Kidney (tissue), 14 donors: Measurements from ENCODE around the gene POLDIP3. TPM values are rescaled to one million over a fixed set of nuclear protein-coding genes. Genes with fewer than 3 reads are reported as not detected.

Experiments used
- DNase-seq, 5 donors: peaks; one replicate each; pipeline ENCODE4 v3.0.0-alpha.2; 2013 to 2020
- FAIRE-seq: peaks from 2 replicates; lab custom pipeline; 2012; peaks lifted over from hg19 to GRCh38; lab: Jason Lieb, UNC
- H3K27ac ChIP-seq, 2 donors: one replicate each; pipeline ENCODE4 v1.7.0; 2013; ENCODE audit warnings: low read depth in 2 of 2, low read length in 2 of 2, inconsistent platforms in 1 of 2
- H3K27me3 ChIP-seq: one replicate; pipeline ENCODE4 v1.7.1; 2013; ENCODE audit warnings: low read length, inconsistent platforms; ENCODE audit not compliant: control insufficient read depth, insufficient read depth
- H3K36me3 ChIP-seq, 3 donors: one replicate each; pipeline versions ENCODE4 v1.7.0 to v1.7.1; 2013; ENCODE audit warnings: low read length in 3 of 3, control low read depth in 1 of 3, inconsistent platforms in 1 of 3; ENCODE audit not compliant: insufficient read depth in 3 of 3, control insufficient read depth in 2 of 3
- H3K4me1 ChIP-seq, 3 donors: one replicate each; pipeline versions ENCODE4 v1.7.0 to v1.7.1; 2013; ENCODE audit warnings: low read length in 3 of 3, inconsistent platforms in 1 of 3, low read depth in 1 of 3; ENCODE audit not compliant: control insufficient read depth in 2 of 3, insufficient read depth in 2 of 3
- H3K4me3 ChIP-seq, 3 donors: one replicate each; pipeline versions ENCODE4 v1.7.0 to v1.8.1; 2013; ENCODE audit warnings: low read length in 3 of 3, control low read depth in 1 of 3, inconsistent platforms in 1 of 3
- H3K9ac ChIP-seq, 3 donors: one replicate each; pipeline versions ENCODE4 v1.7.0 to v1.7.1; 2013; ENCODE audit warnings: low read length in 3 of 3, control low read depth in 1 of 3, inconsistent platforms in 1 of 3
- H3K9me3 ChIP-seq, 3 donors: one replicate each; pipeline versions ENCODE4 v1.7.0 to v1.7.1; 2013; ENCODE audit warnings: low read length in 3 of 3, control low read depth in 1 of 3, inconsistent platforms in 1 of 3; ENCODE audit not compliant: control insufficient read depth in 2 of 3, insufficient read depth in 1 of 3
- intact Hi-C: fragments of 100-400 bp; cut with DNase I; formaldehyde crosslinking; loops from one replicate; pipeline ENCODE4 v1.11.1; 2022
- polyA plus RNA-seq: library from polyadenylated mRNA; stranded (reverse); fragments of 350-450 nt; fragmentation: Illumina TruSeq; extraction: RNeasy Lipid Tissue Mini Kit (QIAGEN cat#74804); gene quantifications from one replicate; pipeline ENCODE4 v1.2.3, GENCODE V29; 2014; ENCODE audit warnings: low read depth, low replicate concordance; ENCODE audit not compliant: insufficient read depth
- total RNA-seq: library from RNA; stranded (reverse); fragmentation: NEBNext Ultra II Directional; extraction: Animal tissue kit (Norgen Biotek cat#: 25700); gene quantifications from one replicate; pipeline ENCODE4 v1.2.1, GENCODE V29; 2021
- TF ChIP-seq, protein P1 (sequence below): IDR thresholded peaks from 3 replicates; pipeline ENCODE4 v1.5.1; 2012; ENCODE audit warnings: mild to moderate bottlenecking, moderate library complexity, borderline replicate concordance; ENCODE audit not compliant: insufficient read depth; ENCODE audit errors: extremely low read depth
- donor health status: control.
- donor health status: control.
- donor health status: control.
- donor health status: control.
- donor health status: control.
- donor health status: DM: yes; HTN: yes; CAD: no.
- donor health status: Normal renal cell carcinoma (clear cell type).

POLDIP3 gene
- total and polyA plus RNA-seq, 2 donors from 2014 or later, result 44.1 to 67.9 TPM

DNA sequence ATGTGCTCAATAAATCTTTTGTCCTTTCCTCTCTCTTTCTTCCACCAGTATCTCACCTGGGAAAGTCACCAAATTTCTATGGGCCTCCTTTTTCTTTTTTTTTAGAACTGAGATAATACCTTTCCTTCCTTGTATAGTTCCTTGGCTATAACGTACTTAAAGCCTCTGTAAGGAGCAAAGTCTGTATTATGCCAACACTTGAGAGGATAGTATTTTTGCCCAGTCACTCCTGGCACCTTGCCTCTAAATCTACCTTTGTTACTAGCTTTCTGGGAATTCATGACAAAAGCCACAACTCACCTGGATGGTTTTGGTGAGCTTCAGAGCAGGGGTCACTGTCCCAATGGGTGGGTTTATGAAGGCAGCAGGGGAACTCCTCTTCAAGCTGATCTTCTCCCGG is 12.2 kb downstream of the POLDIP3 start:
- Histone ChIP-seq H3K9ac (no peak overlapping the region), H3K4me3 (no peak overlapping the region), H3K36me3 (peaks cover 9 to 35% (median 26%) of the 10 kb centered on the region in 3 donors), H3K27ac (no peak overlapping the region), H3K27me3 (no peaks in the 10 kb centered on the region), H3K4me1 (peaks cover 0 to 10% (median 6%) of the 10 kb centered on the region in 3 donors), H3K9me3 (no peaks in the 10 kb centered on the region)
- FAIRE-seq (no peak), DNase-seq (no peak)
- TF ChIP-seq, protein P1, sequence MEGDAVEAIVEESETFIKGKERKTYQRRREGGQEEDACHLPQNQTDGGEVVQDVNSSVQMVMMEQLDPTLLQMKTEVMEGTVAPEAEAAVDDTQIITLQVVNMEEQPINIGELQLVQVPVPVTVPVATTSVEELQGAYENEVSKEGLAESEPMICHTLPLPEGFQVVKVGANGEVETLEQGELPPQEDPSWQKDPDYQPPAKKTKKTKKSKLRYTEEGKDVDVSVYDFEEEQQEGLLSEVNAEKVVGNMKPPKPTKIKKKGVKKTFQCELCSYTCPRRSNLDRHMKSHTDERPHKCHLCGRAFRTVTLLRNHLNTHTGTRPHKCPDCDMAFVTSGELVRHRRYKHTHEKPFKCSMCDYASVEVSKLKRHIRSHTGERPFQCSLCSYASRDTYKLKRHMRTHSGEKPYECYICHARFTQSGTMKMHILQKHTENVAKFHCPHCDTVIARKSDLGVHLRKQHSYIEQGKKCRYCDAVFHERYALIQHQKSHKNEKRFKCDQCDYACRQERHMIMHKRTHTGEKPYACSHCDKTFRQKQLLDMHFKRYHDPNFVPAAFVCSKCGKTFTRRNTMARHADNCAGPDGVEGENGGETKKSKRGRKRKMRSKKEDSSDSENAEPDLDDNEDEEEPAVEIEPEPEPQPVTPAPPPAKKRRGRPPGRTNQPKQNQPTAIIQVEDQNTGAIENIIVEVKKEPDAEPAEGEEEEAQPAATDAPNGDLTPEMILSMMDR, result no peak
- intact Hi-C loops, result no loop called here

DNA sequence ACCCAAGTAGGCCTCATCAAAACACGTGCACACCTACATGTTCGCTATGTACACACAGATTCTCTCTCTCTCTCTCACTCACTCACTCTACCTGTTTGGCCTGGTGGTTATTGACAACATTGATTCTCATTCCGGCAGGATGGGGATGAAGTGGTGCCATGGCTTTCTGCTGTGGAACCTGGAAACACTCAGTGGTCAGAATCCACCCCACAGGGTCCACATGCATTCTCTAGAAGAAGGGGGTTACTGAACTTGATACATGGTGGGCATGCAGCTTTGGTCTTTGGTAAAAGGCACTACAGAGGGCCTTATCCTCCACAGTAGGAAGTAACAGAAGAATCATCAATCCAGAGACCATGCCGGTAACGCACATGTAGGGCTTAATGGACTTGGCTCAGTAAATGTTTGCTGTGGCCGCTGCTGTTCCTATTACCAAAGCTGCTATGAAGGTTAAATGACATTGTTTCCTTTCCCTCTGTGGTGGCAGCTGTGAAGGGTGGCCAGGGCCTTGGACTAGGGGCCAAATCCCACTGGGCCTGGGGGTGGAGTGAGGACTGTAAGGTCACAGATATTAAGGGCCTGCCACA is 12.7 kb downstream of the POLDIP3 start:
- peaks cover 0 to 10% (median 6%) of the 10 kb centered on the region in 3 donors for H3K4me1 ChIP-seq
- TF ChIP-seq, protein P1, result no peak
- H3K4me3 ChIP-seq, result no peak overlapping the region
- H3K9me3 ChIP-seq, result no peaks in the 10 kb centered on the region
- FAIRE-seq (no peak), DNase-seq (no peak)
- H3K27me3 ChIP-seq, result no peaks in the 10 kb centered on the region
- peaks cover 9 to 40% (median 30%) of the 10 kb centered on the region in 3 donors for H3K36me3 ChIP-seq
- intact Hi-C loops, result no loop called here
- H3K9ac ChIP-seq, result no peak overlapping the region
- no peak overlapping the region for H3K27ac ChIP-seq

DNA sequence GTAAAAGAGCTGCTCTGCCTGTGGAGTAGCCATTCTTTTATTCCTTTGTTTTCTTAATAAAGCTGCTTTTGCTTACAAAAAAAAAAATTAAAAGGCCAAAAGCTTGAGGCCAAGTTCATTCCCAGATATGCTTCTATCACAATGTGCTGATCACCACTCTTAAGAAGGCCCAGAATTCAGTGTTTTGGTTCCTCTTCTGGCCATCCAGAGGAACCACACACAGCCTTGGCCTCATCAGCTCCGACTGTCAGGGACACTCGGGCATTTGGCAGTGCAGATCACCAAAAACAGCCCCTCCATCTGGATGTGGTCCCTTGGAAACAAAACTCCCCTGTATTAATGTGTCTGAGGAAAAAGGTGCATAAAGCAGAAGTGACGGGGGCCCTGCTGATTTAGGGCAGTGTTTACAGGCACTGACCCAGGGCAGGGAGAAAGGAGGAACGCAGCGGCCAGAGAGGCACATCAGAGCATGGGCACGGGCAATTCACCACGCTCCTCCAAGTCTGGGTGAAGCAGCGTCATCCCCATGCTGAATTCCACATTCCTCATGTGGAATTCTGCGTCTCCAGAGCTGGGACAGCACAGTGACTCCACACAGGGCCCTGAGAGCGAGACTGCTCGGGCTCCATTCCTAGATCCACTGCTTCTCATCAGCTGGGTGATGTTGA is 17.7 kb downstream of the POLDIP3 start:
- no peak for DNase-seq

More for the DNA sequence above, 17.7 kb downstream of the POLDIP3 start:
- Histone ChIP-seq H3K4me3 (no peak overlapping the region), H3K36me3 (peaks cover 8 to 72% (median 57%) of the 10 kb centered on the region in 3 donors), H3K27ac (no peak overlapping the region), H3K9me3 (no peaks in the 10 kb centered on the region), H3K9ac (no peak overlapping the region), H3K27me3 (no peaks in the 10 kb centered on the region), H3K4me1 (no peaks in the 10 kb centered on the region)
- FAIRE-seq, result no peak
- TF ChIP-seq, protein P1, result no peak
- intact Hi-C loops, result no loop called here
